Activated CD8-positive, alpha-beta memory T cell treated with anti-CD3 and anti-CD28 coated beads for 24 hours (primary cell): ENCODE measurements around the gene ETV7.
"Not testable (repeated sequence)": the region's sequence is repeated elsewhere in the genome, so short reads cannot be mapped to it uniquely, and the experiment has no call there.

Experiments
- DNase-seq: peaks from one replicate; pipeline ENCODE4 v3.0.0-alpha.2; 2020

ETV7 gene

DNA sequence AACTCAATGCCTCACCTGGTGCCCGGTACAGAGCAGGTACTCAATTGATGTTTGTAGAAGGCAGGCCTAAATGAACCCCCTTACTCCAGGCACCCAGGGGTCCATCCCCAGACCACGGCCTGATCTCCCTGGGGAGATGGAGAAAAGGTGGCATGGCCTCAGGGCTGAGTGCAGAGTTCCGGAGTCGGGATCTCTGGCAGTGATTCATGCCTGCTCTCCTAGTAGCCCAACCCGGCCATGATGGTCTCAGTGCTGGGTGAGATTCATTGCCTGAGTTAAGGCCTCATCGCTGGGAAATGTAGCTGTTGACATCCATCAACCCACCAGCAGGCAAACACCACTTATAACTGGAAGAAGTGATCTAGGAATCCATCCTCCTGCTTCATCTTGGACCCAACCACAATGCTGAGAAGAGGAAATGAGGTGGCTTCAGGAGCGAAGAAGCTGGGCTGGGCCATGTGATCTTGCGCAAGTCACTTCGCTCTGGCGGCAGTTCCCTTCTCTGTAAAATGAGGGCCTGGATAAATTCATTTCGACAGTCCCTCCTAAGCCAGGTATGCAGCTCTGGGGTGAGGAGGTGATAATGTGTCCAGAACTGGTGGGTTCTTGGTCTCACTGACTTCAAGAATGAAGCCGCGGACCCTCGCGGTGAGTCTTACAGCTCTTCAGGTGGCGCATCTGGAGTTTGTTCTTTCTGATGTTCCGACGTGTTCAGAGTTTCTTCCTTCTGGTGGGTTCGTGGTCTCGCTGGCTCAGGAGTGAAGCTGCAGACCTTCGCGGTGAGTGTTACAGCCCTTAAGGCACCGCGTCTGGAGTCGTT is 24.7 kb downstream of the ETV7 start:
- no peak for DNase-seq

DNA sequence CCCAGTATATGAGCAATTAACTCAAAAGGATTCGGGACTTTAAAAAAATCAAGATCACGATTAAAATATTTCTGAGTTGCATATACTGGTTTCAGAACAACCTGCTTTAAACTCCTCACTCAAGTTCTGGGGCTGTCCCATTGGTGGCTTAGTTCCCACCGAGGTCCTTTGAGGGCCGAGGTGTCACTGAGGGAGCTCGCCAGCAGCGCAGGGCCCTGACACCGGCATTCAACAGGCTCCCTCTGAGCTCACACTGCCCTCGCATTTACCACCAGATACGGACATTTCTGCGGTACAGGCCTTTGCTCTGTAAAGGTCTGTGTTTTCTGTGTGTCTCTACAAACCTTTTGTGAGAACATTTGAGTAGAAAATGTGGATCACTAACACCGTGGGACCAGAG is 26.4 kb downstream of the ETV7 start:
- DNase-seq = no peak

DNA sequence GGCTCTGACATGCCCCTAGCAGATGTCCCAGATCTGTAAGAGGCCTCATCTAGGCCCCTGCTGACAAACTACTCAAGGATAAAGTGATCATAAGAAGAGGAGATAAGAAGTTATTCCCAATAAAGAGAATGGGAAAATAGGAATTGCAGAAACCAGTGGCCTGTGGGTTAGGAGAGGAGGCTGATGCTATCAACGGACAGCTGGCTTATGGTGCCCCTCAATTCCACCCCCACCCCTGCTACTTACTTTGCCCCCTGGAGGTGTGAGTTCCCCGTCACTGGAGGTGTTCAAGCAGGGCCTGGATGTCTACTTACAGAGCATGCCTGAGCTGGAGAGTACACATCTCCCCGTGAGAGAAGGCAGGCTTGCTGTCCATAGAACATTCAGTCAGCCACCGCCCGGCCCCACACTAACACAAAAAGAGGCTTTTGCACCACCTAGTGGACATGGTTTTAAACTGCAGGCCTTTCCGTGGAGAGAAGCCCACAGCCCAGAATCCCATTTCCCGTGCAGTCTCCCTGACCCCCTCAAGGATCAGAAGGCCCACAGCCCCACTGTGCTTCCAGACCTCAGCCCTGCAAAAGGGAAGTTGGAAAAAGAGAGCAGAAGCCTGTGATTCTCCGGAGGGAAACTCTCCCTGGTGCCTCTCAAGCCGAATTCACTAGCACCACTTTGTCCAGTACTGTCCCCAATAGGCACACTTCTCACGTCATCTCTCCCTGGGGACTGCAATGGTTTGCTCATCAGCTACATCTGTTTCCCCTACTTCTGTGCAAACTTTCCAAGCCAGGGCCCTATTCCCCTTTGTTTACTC is 27.0 kb downstream of the ETV7 start:
- DNase-seq = peak; percentile 84

DNA sequence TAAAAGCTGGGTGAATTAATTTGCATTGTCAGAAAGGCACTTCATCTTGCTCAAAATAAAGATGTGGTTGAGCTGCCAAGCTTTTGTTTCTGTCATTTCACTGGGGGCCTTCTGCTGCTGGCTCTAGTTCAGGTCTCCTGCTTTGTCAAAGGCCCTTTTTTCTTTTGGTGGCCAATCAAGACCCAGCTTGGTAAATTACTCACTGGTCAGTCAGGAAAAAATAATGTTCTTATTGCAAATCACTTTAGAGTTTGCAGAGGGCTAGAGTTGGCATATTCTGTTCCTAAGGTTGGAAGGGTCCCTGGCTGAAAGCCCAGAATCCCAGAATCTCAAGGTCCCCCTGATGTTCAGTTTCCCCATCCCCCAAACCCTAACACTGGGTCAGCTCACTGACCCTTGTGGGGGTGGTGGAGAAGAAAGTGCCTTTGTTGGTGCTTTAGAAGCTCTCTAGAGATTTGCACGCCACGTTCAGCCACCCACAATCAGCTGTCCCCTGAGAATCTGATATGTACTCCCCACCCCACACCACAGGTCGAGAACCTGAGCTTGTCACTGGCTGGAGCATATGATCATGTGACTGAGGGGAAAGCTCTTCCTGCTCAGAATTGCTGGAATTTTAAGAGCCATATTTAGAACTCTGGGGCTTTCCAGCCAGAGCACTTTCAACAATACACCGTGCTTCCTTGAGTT is 29.1 kb downstream of the ETV7 start:
- no peak for DNase-seq

GRCh38 chr6:36357872-36358225 is 29.6 kb downstream of the ETV7 start:
- no peak for DNase-seq

- no peak for DNase-seq
Observed at GRCh38 chr6:36355819-36356218, 31.6 kb downstream of the ETV7 start.

- DNase-seq = no peak
Observed at GRCh38 chr6:36353411-36353915, 34.0 kb downstream of the ETV7 start.

GRCh38 chr6:36352477-36353157 is 34.9 kb downstream of the ETV7 start:
- no peak for DNase-seq

- no peak for DNase-seq
Observed at GRCh38 chr6:36350681-36351571, 36.5 kb downstream of the ETV7 start.

GRCh38 chr6:36350082-36350481 is 37.4 kb downstream of the ETV7 start:
- DNase-seq = no peak

DNA sequence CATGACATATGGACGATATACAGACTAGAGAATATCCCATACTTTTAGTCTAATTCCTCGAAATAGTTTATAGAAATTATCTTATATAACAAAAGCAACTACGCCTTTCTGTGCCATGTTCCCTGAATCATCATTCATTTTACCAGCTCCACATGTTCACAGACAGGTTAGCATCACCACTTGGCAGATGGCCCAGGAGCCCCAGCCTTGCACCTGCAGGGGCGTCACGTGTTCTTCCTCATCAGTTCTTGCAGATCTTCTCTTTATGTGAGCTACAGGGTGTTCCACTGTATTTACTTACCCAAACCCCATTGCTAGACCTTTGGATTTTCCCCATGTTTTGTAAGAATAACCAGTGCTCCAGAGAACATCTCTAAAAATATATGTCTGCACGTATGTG is 38.2 kb downstream of the ETV7 start:
- no peak for DNase-seq

- DNase-seq = no peak
Observed at GRCh38 chr6:36347621-36348020, 39.8 kb downstream of the ETV7 start.

- no peak for DNase-seq
Observed at GRCh38 chr6:36346486-36347273, 40.8 kb downstream of the ETV7 start.

DNA sequence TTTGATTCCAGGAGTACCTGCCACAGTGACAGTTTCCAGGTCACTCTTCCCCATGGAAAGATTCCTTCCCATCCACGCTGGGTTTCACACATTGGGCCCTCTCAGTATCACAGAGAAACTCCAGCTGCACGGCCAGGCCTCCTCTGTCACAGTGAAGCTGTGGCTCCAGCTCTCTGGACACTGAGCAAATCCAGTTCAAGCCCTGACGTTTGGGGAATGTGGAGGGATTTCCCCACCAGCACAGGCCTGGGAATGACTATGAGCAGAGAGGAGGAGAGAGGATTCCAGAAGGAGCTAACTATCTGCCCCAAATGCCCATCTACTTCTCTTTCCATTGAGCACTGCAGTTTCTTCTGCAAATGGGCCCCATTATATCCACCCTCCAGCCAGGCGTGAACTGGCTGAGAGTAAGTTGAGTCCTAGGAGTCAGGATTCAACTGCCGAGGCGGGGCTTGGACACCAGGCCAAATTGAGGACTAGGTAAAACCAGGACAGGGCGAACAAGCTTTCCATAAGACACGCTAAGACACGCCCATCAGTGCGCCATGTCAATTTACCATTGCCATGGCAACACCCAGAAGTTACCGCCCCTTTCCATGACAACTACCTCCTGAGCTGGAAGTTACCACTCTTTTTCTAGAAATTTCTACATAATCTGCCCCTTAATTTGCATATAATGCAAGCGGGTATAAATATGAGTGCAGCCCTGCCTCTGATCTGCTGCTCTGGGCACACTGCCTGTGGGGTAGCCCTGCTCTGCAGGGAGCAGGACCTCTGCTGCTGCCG is 41.6 kb downstream of the ETV7 start:
- no peak for DNase-seq

DNA sequence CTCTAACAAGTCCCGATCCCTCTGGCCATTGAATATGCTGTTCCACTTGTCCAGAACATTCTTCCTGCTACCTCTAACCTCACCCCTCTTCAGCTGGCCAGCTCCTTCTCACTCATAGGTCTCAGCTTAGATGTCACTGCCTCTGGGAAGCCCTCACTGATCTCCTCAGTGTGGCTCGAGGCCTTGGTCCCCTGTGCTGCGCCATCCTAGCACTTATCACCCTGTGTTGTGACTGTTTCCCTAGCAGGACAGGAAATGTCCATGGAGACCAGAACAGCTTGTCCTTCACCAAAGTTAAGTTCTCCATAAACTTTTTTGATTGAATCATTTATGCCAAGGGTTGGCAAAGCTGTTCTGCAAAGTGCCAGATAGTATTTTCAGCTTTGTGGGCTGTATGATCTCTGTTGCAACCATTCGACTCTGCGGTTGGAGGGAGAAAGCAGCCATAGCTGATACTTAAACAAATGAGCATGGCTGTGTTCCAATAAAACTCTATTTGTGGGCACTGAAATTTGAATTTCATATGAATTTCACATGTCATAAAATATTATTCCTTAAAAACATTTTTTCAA is 44.3 kb downstream of the ETV7 start:
- no peak for DNase-seq

- peak; percentile 89 for DNase-seq
Observed at GRCh38 chr6:36340618-36341454, 46.6 kb downstream of the ETV7 start.

- DNase-seq = no peak
Observed at GRCh38 chr6:36340306-36340617, 47.2 kb downstream of the ETV7 start.

DNA sequence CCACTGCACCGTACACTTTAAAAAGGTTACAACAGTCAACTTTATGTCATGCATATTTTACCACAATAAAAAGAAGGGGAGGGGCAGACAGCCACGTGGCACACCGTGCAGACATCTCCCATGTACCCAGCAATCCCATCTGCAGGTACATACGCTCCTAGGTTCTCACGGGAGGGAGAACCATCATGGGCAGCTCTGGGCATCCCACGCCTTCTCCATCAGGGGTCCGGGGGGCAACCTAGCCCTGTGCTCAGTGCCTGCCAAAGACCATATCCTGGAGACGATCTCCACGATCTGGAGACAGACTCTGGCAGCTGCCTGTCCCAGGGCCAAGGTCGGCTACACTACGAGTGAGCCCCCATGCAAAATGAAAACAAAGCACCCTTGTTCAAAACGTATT is 48.3 kb downstream of the ETV7 start:
- DNase-seq = no peak

DNA sequence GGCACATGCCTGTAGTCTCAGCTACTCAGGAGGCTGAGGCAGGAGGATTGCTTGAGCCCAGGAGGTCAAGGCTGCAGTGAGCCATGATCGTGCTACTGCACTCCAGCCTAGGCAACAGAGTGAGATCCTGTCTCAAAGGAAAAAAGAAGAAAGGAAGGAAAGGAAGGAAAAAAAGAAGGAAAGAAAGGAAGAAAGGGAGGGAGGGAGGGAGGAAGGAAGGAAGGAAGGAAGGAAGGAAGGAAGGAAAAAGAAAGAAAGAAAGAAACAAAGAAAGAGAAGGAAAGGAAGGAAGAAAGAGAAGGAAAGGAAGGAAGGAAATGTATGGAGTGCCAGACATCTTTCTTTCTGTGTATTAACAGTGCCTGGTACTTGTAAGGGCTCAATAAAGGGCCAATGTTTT is 49.2 kb downstream of the ETV7 start:
- not testable (repeated sequence) for DNase-seq
